Caco-2 (cell line): ENCODE data around the gene DENND6B. TPM values are rescaled to one million over a fixed set of nuclear protein-coding genes. Genes with fewer than 3 reads are reported as not detected.

Experiments used
- BruUV-seq: library from RNA; stranded (reverse); fragments of 400-500 nt; replicated peaks from 2 replicates; lab custom pipeline; 2021; lab: Mats Ljungman, UMichigan
- CTCF ChIA-PET: fragments of 300-600 bp; sonication (Branson Sonifier 250); formaldehyde crosslinking; loops from one replicate; lab custom pipeline; 2022; ENCODE audit warnings: antibody characterized with exemption; lab: Charles Lee
- POLR2A ChIA-PET: fragments of 300-600 bp; sonication (Branson Sonifier 250); formaldehyde crosslinking; loops from one replicate; lab custom pipeline; 2022; ENCODE audit warnings: antibody characterized with exemption; lab: Charles Lee
- DNase-seq, 2 experiments: peaks; one replicate each; pipeline versions ENCODE4 v3.0.0 to v3.0.0-alpha.2; 2020 to 2022
- H3K27me3 ChIP-seq: replicated peaks from 2 replicates; pipeline ENCODE4 v1.6.0; 2011; ENCODE audit warnings: low read length; ENCODE audit not compliant: control insufficient read depth, insufficient read depth
- H3K36me3 ChIP-seq: 2 replicates; pipeline ENCODE4 v1.5.1; 2011; ENCODE audit warnings: low read length; ENCODE audit not compliant: control insufficient read depth, insufficient read depth
- H3K4me1 ChIP-seq: fragments of 250-450 bp; sonication (Bioruptor Pico); 2 replicates; pipeline ENCODE4 v1.5.1; 2020; ENCODE audit warnings: mild to moderate bottlenecking
- H3K4me3 ChIP-seq: 2 replicates; pipeline ENCODE4 v1.5.1; 2011; ENCODE audit warnings: low read depth, mild to moderate bottlenecking, control low read depth, low read length
- H3K9me3 ChIP-seq: fragments of 250-450 bp; sonication (Bioruptor Pico); 2 replicates; pipeline ENCODE4 v1.5.1; 2020; ENCODE audit warnings: mild to moderate bottlenecking, moderate library complexity
- H3K27ac Mint-ChIP-seq: one replicate; pipeline ENCODE4 v1.8.0; 2022; ENCODE audit warnings: mixed read lengths; ENCODE audit not compliant: unreplicated experiment
- H3K27me3 Mint-ChIP-seq: one replicate; pipeline ENCODE4 v1.8.0; 2022; ENCODE audit warnings: mixed read lengths; ENCODE audit not compliant: insufficient read depth, unreplicated experiment
- H3K36me3 Mint-ChIP-seq: one replicate; pipeline ENCODE4 v1.8.0; 2022; ENCODE audit warnings: mild to moderate bottlenecking, mixed read lengths; ENCODE audit not compliant: insufficient read depth, unreplicated experiment
- H3K4me1 Mint-ChIP-seq: one replicate; pipeline ENCODE4 v1.8.0; 2022; ENCODE audit warnings: low read depth, mixed read lengths; ENCODE audit not compliant: unreplicated experiment
- H3K4me3 Mint-ChIP-seq: one replicate; pipeline ENCODE4 v1.8.0; 2022; ENCODE audit warnings: mild to moderate bottlenecking, moderate library complexity, mixed read lengths; ENCODE audit not compliant: unreplicated experiment
- H3K9me3 Mint-ChIP-seq: one replicate; pipeline ENCODE4 v1.8.0; 2022; ENCODE audit warnings: mixed read lengths; ENCODE audit not compliant: unreplicated experiment
- CTCF ChIP-seq, 2 experiments: fragments of 200-600 bp in 1 of 2; IDR thresholded peaks; 1 replicate in 1 of 2; 2 replicates in 1 of 2; pipeline versions ENCODE4 v1.5.1 to v1.8.0; 2011 to 2022; ENCODE audit warnings: antibody characterized with exemption in 1 of 2, control low read depth in 1 of 2, inconsistent platforms in 1 of 2, low read depth in 1 of 2, low read length in 1 of 2, mild to moderate bottlenecking in 1 of 2, moderate library complexity in 1 of 2; ENCODE audit not compliant: insufficient read depth in 1 of 2, severe bottlenecking in 1 of 2, unreplicated experiment in 1 of 2
- intact Hi-C: fragments of 100-400 bp; cut with micrococcal nuclease; formaldehyde crosslinking; loops from one replicate; pipeline ENCODE4 v1.10.0; 2022; ENCODE audit not compliant: unreplicated experiment
- total RNA-seq: library from RNA; stranded (reverse); gene quantifications from 2 replicates; pipeline ENCODE4 v1.2.3, GENCODE V29; 2022

Gene DENND6B
- total RNA-seq, 1 experiment from 2014 or later = 3.4 TPM

GRCh38 chr22:50293441-50294318 lies 33.1 kb downstream of the DENND6B start:
- DNase-seq = peak; percentile 90 to 92
- Histone ChIP-seq H3K4me3 (peak overlapping the region; percentile 46), H3K9me3 (no peaks in the 10 kb centered on the region), H3K4me1 (peaks cover 45% of the 10 kb centered on the region), H3K27me3 (no peaks in the 10 kb centered on the region), H3K36me3 (peaks cover 8% of the 10 kb centered on the region)
- CTCF ChIA-PET = interaction anchor here (0.6 to 1.5 kb wide), 12 partner anchors 9 to 326 kb away, joined by 3 to 13 read pairs (median 3); partner anchors contain the start of genes DENND6B, NCAPH2 and SCO2
- H3K36me3 Mint-ChIP-seq = peaks cover 14% of the 10 kb centered on the region
- peak overlapping the region; percentile 75 for H3K4me3 Mint-ChIP-seq
- peaks cover 16% of the 10 kb centered on the region for H3K4me1 Mint-ChIP-seq
- no peaks in the 10 kb centered on the region for H3K9me3 Mint-ChIP-seq
- intact Hi-C loops = no loop called here
- no peaks in the 10 kb centered on the region for H3K27me3 Mint-ChIP-seq
- no peak for TF ChIP-seq CTCF (IDR thresholded peaks at IDR 0.05; ENCODE audit: insufficient read depth in 1 of 2, low read depth in 1 of 2, low read length in 1 of 2, severe bottlenecking in 1 of 2, unreplicated experiment in 1 of 2)
- POLR2A ChIA-PET = interaction anchor here (0.6 to 1.9 kb wide), 13 partner anchors 9 to 238 kb away, joined by 3 to 25 read pairs (median 6); partner anchors contain the start of genes DENND6B, HDAC10 and PLXNB2
- peak overlapping the region; percentile 90 for H3K27ac Mint-ChIP-seq
- no TSS peak for BruUV-seq

- H3K9me3 ChIP-seq = no peaks in the 10 kb centered on the region
- peak overlapping the region; percentile 75 for H3K4me3 Mint-ChIP-seq
Observed at GRCh38 chr22:50292643-50293440, 34.0 kb downstream of the DENND6B start.

More at GRCh38 chr22:50292643-50293440, 34.0 kb downstream of the DENND6B start:
- Histone ChIP-seq H3K4me1 (peaks cover 39% of the 10 kb centered on the region), H3K36me3 (peaks cover 9% of the 10 kb centered on the region), H3K27me3 (no peaks in the 10 kb centered on the region), H3K4me3 (peak overlapping the region; percentile 46)
- peaks cover 22% of the 10 kb centered on the region for H3K36me3 Mint-ChIP-seq
- H3K4me1 Mint-ChIP-seq = peaks cover 11% of the 10 kb centered on the region
- no peaks in the 10 kb centered on the region for H3K9me3 Mint-ChIP-seq
- intact Hi-C loops = no loop called here
- CTCF ChIA-PET = interaction anchor here (0.6 to 1.5 kb wide), 6 partner anchors 10 to 327 kb away, joined by 3 to 13 read pairs (median 3); partner anchors contain the start of gene SCO2
- TF ChIP-seq CTCF (IDR thresholded peaks at IDR 0.05; ENCODE audit: insufficient read depth in 1 of 2, low read depth in 1 of 2, low read length in 1 of 2, severe bottlenecking in 1 of 2, unreplicated experiment in 1 of 2) = no peak
- no peaks in the 10 kb centered on the region for H3K27me3 Mint-ChIP-seq
- BruUV-seq = TSS peak; percentile 15
- POLR2A ChIA-PET = interaction anchor here (0.6 to 1.9 kb wide), 9 partner anchors 8 to 222 kb away, joined by 3 to 25 read pairs (median 6); partner anchors contain the start of genes DENND6B, HDAC10 and PLXNB2
- H3K27ac Mint-ChIP-seq = peak overlapping the region; percentile 90
- DNase-seq = no peak
